ENCODE data around the gene KPNA6.

The KPNA6 gene

DNA sequence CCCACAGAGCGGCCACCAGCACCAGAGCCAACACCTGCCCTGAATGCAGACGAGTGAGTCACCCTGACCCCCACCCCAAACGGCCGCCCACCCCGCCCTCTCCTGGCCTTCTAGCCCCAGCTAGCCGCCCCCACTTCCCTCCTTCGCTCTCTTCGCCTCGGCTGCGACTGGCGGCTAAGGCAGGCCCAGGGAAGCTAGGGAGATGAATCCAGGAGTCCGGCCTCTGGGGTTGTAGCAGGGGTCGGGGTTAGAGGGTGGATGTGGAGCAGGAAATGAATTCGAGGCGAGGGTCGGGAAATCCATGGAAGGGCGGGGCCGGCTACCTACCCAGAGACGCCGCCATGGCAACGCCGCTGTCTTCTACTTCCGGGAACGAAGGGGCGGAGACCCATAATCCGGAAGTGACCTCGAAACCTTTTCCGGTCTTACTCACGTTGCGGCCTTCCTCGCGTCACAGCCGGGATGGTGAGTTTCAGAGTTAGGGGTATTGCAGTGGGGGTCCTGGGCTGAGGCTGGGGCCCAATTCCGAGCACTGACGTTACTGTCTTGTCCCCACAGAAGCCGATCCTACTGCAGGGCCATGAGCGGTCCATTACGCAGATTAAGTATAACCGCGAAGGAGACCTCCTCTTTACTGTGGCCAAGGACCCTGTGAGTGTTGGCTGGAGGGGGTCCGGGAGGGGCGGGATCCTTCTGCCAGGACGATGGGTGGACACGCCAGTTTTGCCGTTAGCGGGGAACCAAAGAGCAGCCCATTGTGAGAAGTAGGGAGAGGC, 114.3 kb downstream of the KPNA6 start, which contains the start of the genes EIF3I and TMEM234:
TSS of gene EIF3I (plus strand) at position 428 of the 776 bp plus-strand sequence. CDS start at position 463, 35 bp downstream.
TSS of gene TMEM234 (minus strand) at position 374 of the 776 bp plus-strand sequence. CDS start at position 343, 31 bp downstream.
- DNase-seq (ENCODE audit: low read depth in 1 of 2, low spot score in 1 of 2), result peak; percentile 72 to 86
- in situ Hi-C loops (cut with HindIII; ENCODE audit: low pct_unique_long_range_greater_than_20kb, low sequenced_read_pairs), result no loop called here
- no peak for TF ChIP-seq JUND (IDR thresholded peaks at IDR 0.05; ENCODE audit: low read depth)

DNA sequence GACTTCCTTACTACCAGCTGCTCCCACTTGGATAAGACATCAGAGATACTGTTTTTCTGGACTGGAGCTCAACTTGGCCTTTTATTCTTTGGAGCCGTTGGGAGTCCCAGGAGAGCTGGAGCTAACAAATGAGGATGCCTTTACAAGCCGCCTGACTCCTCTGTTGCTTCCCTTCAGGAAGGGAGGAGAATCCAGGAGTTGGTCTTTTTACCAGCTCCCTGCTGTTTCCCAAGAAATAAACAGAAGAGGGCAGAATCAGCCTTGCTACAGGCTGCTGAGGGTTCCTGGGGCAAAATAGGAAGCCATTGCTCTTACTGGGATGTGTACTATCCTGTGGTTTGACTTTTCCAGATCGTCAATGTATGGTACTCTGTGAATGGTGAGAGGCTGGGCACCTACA, 115.8 kb downstream of the KPNA6 start:
- DNase-seq (ENCODE audit: low read depth in 1 of 2, low spot score in 1 of 2), result no peak
- no peak for TF ChIP-seq JUND (IDR thresholded peaks at IDR 0.05; ENCODE audit: low read depth)
- in situ Hi-C loops (cut with HindIII; ENCODE audit: low pct_unique_long_range_greater_than_20kb, low sequenced_read_pairs), result no loop called here

DNA sequence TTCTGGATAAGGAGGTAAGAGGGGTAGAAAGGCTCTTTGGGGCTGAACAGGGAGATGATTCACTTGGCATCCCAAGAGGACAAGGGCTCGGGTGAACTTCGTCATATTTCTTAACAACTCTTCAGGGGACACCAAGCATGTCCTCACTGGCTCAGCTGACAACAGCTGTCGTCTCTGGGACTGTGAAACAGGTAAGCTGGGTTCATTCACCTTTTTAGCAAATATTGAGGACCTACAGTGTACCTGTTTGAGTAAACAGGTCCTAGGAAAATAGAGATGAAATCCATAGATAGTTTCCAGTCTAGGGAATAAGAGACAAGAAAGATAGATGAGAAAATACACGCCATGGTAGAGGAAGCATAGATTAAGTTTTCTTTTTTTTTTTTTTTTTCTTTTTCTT, 116.4 kb downstream of the KPNA6 start:
- DNase-seq (ENCODE audit: low read depth in 1 of 2, low spot score in 1 of 2), result no peak
- TF ChIP-seq JUND (IDR thresholded peaks at IDR 0.05; ENCODE audit: low read depth), result no peak
- in situ Hi-C loops (cut with HindIII; ENCODE audit: low pct_unique_long_range_greater_than_20kb, low sequenced_read_pairs), result no loop called here
